H1 (cell line): ENCODE measurements around the gene HSPBP1. TPM values are rescaled to one million over a fixed set of nuclear protein-coding genes. Genes with fewer than 3 reads are reported as not detected.

Experiments
- BACH1 ChIP-seq: IDR thresholded peaks from 2 replicates; pipeline ENCODE4 v1.6.1; 2012; ENCODE audit warnings: low read length, improper control_type of control experiment
- CEBPB ChIP-seq: IDR thresholded peaks from 2 replicates; pipeline ENCODE4 v1.6.1; 2012; ENCODE audit warnings: low read depth, low read length
- CTBP2 ChIP-seq: IDR thresholded peaks from 2 replicates; pipeline ENCODE4 v1.7.0; 2011; ENCODE audit warnings: borderline replicate concordance, mild to moderate bottlenecking, moderate library complexity, mixed read lengths, low read length; ENCODE audit not compliant: insufficient read depth, insufficient read length
- GABPA ChIP-seq: IDR thresholded peaks from 2 replicates; pipeline ENCODE4 v1.6.1; 2011; ENCODE audit warnings: mild to moderate bottlenecking, low read length, moderate library complexity, borderline replicate concordance; ENCODE audit not compliant: insufficient read depth
- GTF2F1 ChIP-seq: IDR thresholded peaks from 2 replicates; pipeline ENCODE4 v1.6.1; 2012; ENCODE audit warnings: low read depth, low read length, improper control_type of control experiment, borderline replicate concordance
- POLR2AphosphoS5 ChIP-seq: IDR thresholded peaks from 2 replicates; pipeline ENCODE4 v1.6.1; 2011; ENCODE audit warnings: low read depth, low read length
- RNF2 ChIP-seq: fragments of 200-900, 300-1000 bp; sonication (generic); IDR thresholded peaks from 2 replicates; pipeline ENCODE4 v1.7.1; 2016; ENCODE audit warnings: borderline replicate concordance, low read depth, mild to moderate bottlenecking, antibody characterized with exemption, low read length; ENCODE audit not compliant: poor library complexity, severe bottlenecking; ENCODE audit errors: missing control alignments
- TAF1 ChIP-seq: IDR thresholded peaks from 2 replicates; pipeline ENCODE4 v1.6.1; 2011; ENCODE audit warnings: mild to moderate bottlenecking, low read depth, low read length
- polyA plus RNA-seq, 7 experiments: library from polyadenylated mRNA; depleted of rRNA in 3 of 7; stranded (reverse) in 5 of 7; unstranded in 2 of 7; fragments of >200 nt in 5 of 7; fragments of 200-250 nt in 2 of 7; gene quantifications; 1 replicate in 5 of 7; 2 replicates in 1 of 7; 4 replicates in 1 of 7; pipeline versions ENCODE4 v1.2.1 to v1.2.3, GENCODE V29; 2011 to 2013; ENCODE audit warnings: missing spikeins in 2 of 7, mixed read lengths in 2 of 7
- total RNA-seq: library from RNA; stranded (reverse); fragmentation: NEBNext Ultra II Directional; extraction: Animal tissue kit (Norgen Biotek cat#: 25700); gene quantifications from 2 replicates; pipeline ENCODE4 v1.2.1, GENCODE V29; 2021

HSPBP1 gene
- total and polyA plus RNA-seq, 2 of the 8 experiments (the other 6 are each of a cell fraction or from before 2014, with no cell fraction given): 63.4 to 100 TPM

- no peak for TF ChIP-seq TAF1
- TF ChIP-seq GABPA: no peak
- TF ChIP-seq POLR2AphosphoS5: no peak
- no peak for TF ChIP-seq CEBPB
- TF ChIP-seq BACH1: no peak
- no peak for TF ChIP-seq GTF2F1
- TF ChIP-seq CTBP2: no peak
- no peak for TF ChIP-seq RNF2
- TF ChIP-seq, all 59 proteins: peak for 0
These were observed 46.9 kb downstream of the HSPBP1 start (continued) for GRCh38 chr19:55232986-55233385.
